IMR-90 (cell line): ENCODE measurements around the gene WBP1. TPM values are rescaled to one million over a fixed set of nuclear protein-coding genes. Genes with fewer than 3 reads are reported as not detected.
A peak's percentile ranks its signal among the peaks of the same experiment; 100 is the strongest.

ENCODE experiments used
- ATAC-seq: fragments of 200-7000 bp; cut with Tn5 transposase; 2 replicates; pipeline ENCODE4 v1.9.1; 2020; ENCODE audit warnings: low read depth, mild to moderate bottlenecking, moderate library complexity
- BruUV-seq: library from RNA; stranded (reverse); fragments of 400-500 nt; replicated peaks from 2 replicates; lab custom pipeline; 2021; lab: Mats Ljungman, UMichigan
- CTCF ChIA-PET: fragments of 300-600 bp; formaldehyde crosslinking; extraction: SDS; loops from one replicate; lab custom pipeline; 2021; ENCODE audit warnings: antibody characterized with exemption; lab: Yijun Ruan, JAX
- POLR2A ChIA-PET: fragments of 300-600 bp; sonication (Branson Sonifier 250); formaldehyde crosslinking; loops from one replicate; lab custom pipeline; 2022; ENCODE audit warnings: antibody characterized with exemption; ENCODE audit not compliant: unreplicated experiment; lab: Charles Lee
- DNase-seq: peaks from one replicate; pipeline ENCODE4 v3.0.0; 2013
- H2AFZ ChIP-seq: replicated peaks from 2 replicates; pipeline ENCODE3; 2013; ENCODE audit warnings: low read length, mild to moderate bottlenecking; ENCODE audit not compliant: poor library complexity
- H2AK5ac ChIP-seq: 2 replicates; pipeline ENCODE4 v1.6.1; 2013; ENCODE audit warnings: low read depth, low read length, inconsistent platforms
- H2AK9ac ChIP-seq: replicated peaks from 2 replicates; pipeline ENCODE3; 2013; ENCODE audit warnings: mild to moderate bottlenecking, low read depth, low read length, moderate library complexity; ENCODE audit not compliant: poor library complexity
- H2BK120ac ChIP-seq: 2 replicates; pipeline ENCODE4 v1.6.1; 2013; ENCODE audit warnings: low read depth, low read length, inconsistent platforms
- H2BK15ac ChIP-seq: 3 replicates; pipeline ENCODE4 v1.6.1; 2013; ENCODE audit warnings: low read depth, low read length, inconsistent platforms
- H2BK20ac ChIP-seq: 2 replicates; pipeline ENCODE4 v1.6.1; 2013; ENCODE audit warnings: low read depth, mild to moderate bottlenecking, inconsistent platforms, low read length, moderate library complexity
- H2BK5ac ChIP-seq: 2 replicates; pipeline ENCODE4 v1.6.1; 2013; ENCODE audit warnings: mild to moderate bottlenecking, low read depth, low read length, inconsistent platforms; ENCODE audit not compliant: poor library complexity, severe bottlenecking
- H3K14ac ChIP-seq: replicated peaks from 2 replicates; pipeline ENCODE4 v1.6.1; 2013; ENCODE audit warnings: low read depth, low read length, inconsistent platforms
- H3K18ac ChIP-seq: 2 replicates; pipeline ENCODE4 v1.6.1; 2013; ENCODE audit warnings: low read depth, low read length, control low read depth
- H3K23ac ChIP-seq: 2 replicates; pipeline ENCODE4 v1.6.1; 2013; ENCODE audit warnings: low read depth, low read length, inconsistent platforms
- H3K27ac ChIP-seq: 2 replicates; pipeline ENCODE4 v1.5.1; 2013; ENCODE audit warnings: mild to moderate bottlenecking, control low read depth, low read length; ENCODE audit not compliant: insufficient read depth
- H3K27me3 ChIP-seq: 2 replicates; pipeline ENCODE4 v1.6.1; 2013; ENCODE audit warnings: low read length; ENCODE audit not compliant: control insufficient read depth, insufficient read depth
- H3K36me3 ChIP-seq: 2 replicates; pipeline ENCODE4 v1.6.1; 2013; ENCODE audit warnings: low read length, mixed read lengths; ENCODE audit not compliant: control insufficient read depth, insufficient read depth
- H3K4ac ChIP-seq: 2 replicates; pipeline ENCODE4 v1.6.1; 2013; ENCODE audit warnings: low read depth, low read length, inconsistent platforms
- H3K4me1 ChIP-seq: 2 replicates; pipeline ENCODE4 v1.6.1; 2013; ENCODE audit warnings: low read length, mixed read lengths; ENCODE audit not compliant: control insufficient read depth, insufficient read depth
- H3K4me2 ChIP-seq: 2 replicates; pipeline ENCODE4 v1.6.1; 2013; ENCODE audit warnings: low read depth, mild to moderate bottlenecking, control low read depth, low read length, moderate library complexity
- H3K4me3 ChIP-seq: 2 replicates; pipeline ENCODE4 v1.5.1; 2013; ENCODE audit warnings: low read depth, mild to moderate bottlenecking, control low read depth, low read length, moderate library complexity; ENCODE audit not compliant: insufficient read depth
- H3K56ac ChIP-seq: 2 replicates; pipeline ENCODE4 v1.6.1; 2013; ENCODE audit warnings: low read length, inconsistent platforms; ENCODE audit not compliant: insufficient read depth; ENCODE audit errors: extremely low read depth
- H3K79me1 ChIP-seq, 2 experiments: 2 replicates each; pipeline ENCODE4 v1.6.1; 2013; ENCODE audit warnings: low read length in 2 of 2, inconsistent platforms in 1 of 2, low read depth in 1 of 2
- H3K9ac ChIP-seq: 2 replicates; pipeline ENCODE4 v1.6.1; 2013; ENCODE audit warnings: low read depth, low read length, control low read depth
- H3K9me1 ChIP-seq: 2 replicates; pipeline ENCODE4 v1.6.1; 2013; ENCODE audit warnings: low read length, inconsistent platforms; ENCODE audit not compliant: insufficient read depth
- H3K9me3 ChIP-seq: 2 replicates; pipeline ENCODE4 v1.6.1; 2013; ENCODE audit warnings: low read length; ENCODE audit not compliant: control insufficient read depth, insufficient read depth
- H4K20me1 ChIP-seq: 2 replicates; pipeline ENCODE4 v1.6.1; 2013; ENCODE audit warnings: low read length, inconsistent platforms; ENCODE audit not compliant: insufficient read depth
- H4K5ac ChIP-seq: 2 replicates; pipeline ENCODE4 v1.6.1; 2013; ENCODE audit warnings: mild to moderate bottlenecking, low read depth, low read length, control low read depth
- H4K8ac ChIP-seq, 2 experiments: 2 replicates each; pipeline ENCODE4 v1.6.1; 2013; ENCODE audit warnings: low read depth in 2 of 2, low read length in 2 of 2, control low read depth in 1 of 2, inconsistent platforms in 1 of 2
- H4K91ac ChIP-seq: 2 replicates; pipeline ENCODE4 v1.6.1; 2013; ENCODE audit warnings: low read depth, low read length, inconsistent platforms; ENCODE audit not compliant: insufficient read depth
- BHLHE40 ChIP-seq: fragments of 150-350 bp; IDR thresholded peaks from 2 replicates; pipeline ENCODE4 v1.6.1; 2016; ENCODE audit warnings: mild to moderate bottlenecking, low read depth, low read length
- CHD1 ChIP-seq: IDR thresholded peaks from 2 replicates; pipeline ENCODE4 v1.6.1; 2012; ENCODE audit warnings: low read depth, low read length, improper control_type of control experiment
- ELK1 ChIP-seq: fragments of 150-350 bp; IDR thresholded peaks from 2 replicates; pipeline ENCODE4 v1.6.1; 2016; ENCODE audit warnings: low read depth, mild to moderate bottlenecking, low read length, moderate library complexity, borderline replicate concordance
- FOS ChIP-seq: fragments of 150-350 bp; IDR thresholded peaks from 2 replicates; pipeline ENCODE4 v1.6.1; 2016; ENCODE audit warnings: low read depth, low read length
- MAFK ChIP-seq: IDR thresholded peaks from 2 replicates; pipeline ENCODE4 v1.6.1; 2012; ENCODE audit warnings: low read depth, low read length, improper control_type of control experiment
- MAZ ChIP-seq: IDR thresholded peaks from 2 replicates; pipeline ENCODE4 v1.6.1; 2012; ENCODE audit warnings: low read depth, mild to moderate bottlenecking, low read length, improper control_type of control experiment, moderate library complexity, borderline replicate concordance
- MXI1 ChIP-seq: IDR thresholded peaks from 2 replicates; pipeline ENCODE4 v1.6.1; 2012; ENCODE audit warnings: low read depth, mild to moderate bottlenecking, low read length, moderate library complexity, borderline replicate concordance
- NFE2L2 ChIP-seq: fragments of 150-350 bp; IDR thresholded peaks from 2 replicates; pipeline ENCODE4 v1.6.1; 2016; ENCODE audit warnings: low read depth, mild to moderate bottlenecking, low read length
- RAD21 ChIP-seq: IDR thresholded peaks from 2 replicates; pipeline ENCODE4 v1.6.1; 2012; ENCODE audit warnings: low read length, improper control_type of control experiment
- RCOR1 ChIP-seq: IDR thresholded peaks from 2 replicates; pipeline ENCODE4 v1.6.1; 2012; ENCODE audit warnings: mild to moderate bottlenecking, low read length, improper control_type of control experiment; ENCODE audit not compliant: insufficient replicate concordance
- RFX5 ChIP-seq: IDR thresholded peaks from 2 replicates; pipeline ENCODE4 v1.8.0; 2012; ENCODE audit warnings: low read depth, mild to moderate bottlenecking, low read length, moderate library complexity
- SMC3 ChIP-seq: fragments of 150-350 bp; IDR thresholded peaks from 2 replicates; pipeline ENCODE4 v1.6.1; 2016; ENCODE audit warnings: low read depth, mild to moderate bottlenecking, antibody characterized with exemption, low read length, moderate library complexity
- USF2 ChIP-seq: fragments of 150-350 bp; IDR thresholded peaks from 2 replicates; pipeline ENCODE4 v1.6.1; 2017; ENCODE audit warnings: mild to moderate bottlenecking, antibody characterized with exemption, low read length, low read depth
- WGBS, 2 experiments: methylation state at CpG; one replicate each; pipeline versions ENCODE4 v1.1.5 to v1.1.7; 2013; ENCODE audit warnings: missing lambda C conversion rate in 2 of 2; ENCODE audit not compliant: insufficient read length in 1 of 2; ENCODE audit errors: extremely low coverage in 2 of 2; 5-methylcytosine and 5-hydroxymethylcytosine counted together
- dilution Hi-C: fragments of 300-500 bp; cut with HindIII; formaldehyde crosslinking; loops from one replicate; pipeline ENCODE4 v1.14.3; 2018; ENCODE audit warnings: low sequenced_read_pairs; ENCODE audit not compliant: unreplicated experiment
- in situ Hi-C: fragments of 300-500 bp; cut with MboI; formaldehyde crosslinking; loops from 3 replicates; pipeline ENCODE4 v1.14.3; 2019; ENCODE audit warnings: low sequenced_read_pairs, inconsistent platforms, mixed read lengths
- intact Hi-C: fragments of 100-400 bp; cut with micrococcal nuclease; formaldehyde crosslinking; loops from 2 replicates; pipeline ENCODE4 v1.10.0; 2022
- polyA plus RNA-seq, 3 experiments: library from polyadenylated mRNA; depleted of rRNA; stranded (reverse); fragments of >200 nt; gene quantifications; 2 replicates each; pipeline ENCODE4 v1.2.3, GENCODE V29; 2012; ENCODE audit warnings: low replicate concordance in 1 of 3
- total RNA-seq: library from RNA; depleted of rRNA; stranded (reverse); fragments of >200 nt; gene quantifications from 2 replicates; pipeline ENCODE4 v1.2.3, GENCODE V29; 2012

WBP1 gene
- total and polyA plus RNA-seq, 2 of the 4 experiments (the other 2 are of a cell fraction), result 22.9 to 78.5 TPM

- TF ChIP-seq MXI1, result no peak
Measured at GRCh38 chr2:74497777-74498499, 39.7 kb downstream of the WBP1 start (continued).

- no peak overlapping the region for H3K14ac ChIP-seq
- peaks cover 0 to 11% of the 10 kb centered on the region in 2 experiments; a peak in 2 of 4 replicates for H3K79me1 ChIP-seq
- intact Hi-C loops, result no loop called here
- H3K4ac ChIP-seq, result no peak overlapping the region
- no peak for DNase-seq
- H4K8ac ChIP-seq, result no peak overlapping the region; a peak in 1 of 4 replicates
- H2BK20ac ChIP-seq, result no peak overlapping the region
- WGBS, 2 experiments, result 11% methylated on average over 18 of the region's 41 CpGs; no CpG with 5 or more reads in 1 of the 2 experiments
- H4K5ac ChIP-seq, result no peak overlapping the region
- H2AFZ ChIP-seq, result peak overlapping the region; percentile 76
- no peaks in the 10 kb centered on the region for H4K20me1 ChIP-seq
- H3K23ac ChIP-seq, result no peak overlapping the region
- no peak overlapping the region for H2AK9ac ChIP-seq
- no peak overlapping the region for H3K56ac ChIP-seq
- ATAC-seq, result peak; percentile 18; the same call in 1 of the 2 replicates
- no peak overlapping the region for H3K27ac ChIP-seq
- ChIA-PET POLR2A (no interaction called here), CTCF (interaction anchor here (0.6 to 0.7 kb wide), 2 partner anchors 12 to 89 kb away, joined by 3 to 8 read pairs; no protein-coding TSS in a partner anchor)
- dilution Hi-C loops, result no loop called here
- H3K9me1 ChIP-seq, result no peaks in the 10 kb centered on the region
- H2BK15ac ChIP-seq, result no peak overlapping the region
- no peak overlapping the region for H3K9ac ChIP-seq
- H2BK5ac ChIP-seq, result no peak overlapping the region
- no peak overlapping the region for H4K91ac ChIP-seq
- H3K27me3 ChIP-seq, result peaks cover 38% of the 10 kb centered on the region
- H3K4me1 ChIP-seq, result peaks cover 13% of the 10 kb centered on the region
- in situ Hi-C loops, result loop anchor here (25.0 kb wide), 1 partner anchor 364 kb away; no protein-coding TSS in a partner anchor
- peak overlapping the region; percentile 12; the same call in 1 of the 2 replicates for H3K4me3 ChIP-seq
- H2BK120ac ChIP-seq, result no peak overlapping the region
- no peaks in the 10 kb centered on the region for H3K9me3 ChIP-seq
- peak overlapping the region; percentile 74 for H3K4me2 ChIP-seq
- H3K18ac ChIP-seq, result no peak overlapping the region
- no peak overlapping the region for H2AK5ac ChIP-seq
- BruUV-seq, result no TSS peak
- H3K36me3 ChIP-seq, result peaks cover 3% of the 10 kb centered on the region; the same call in 1 of the 2 replicates
- TF ChIP-seq ELK1 (no peak), BHLHE40 (no peak), RAD21 (no peak), CHD1 (no peak), SMC3 (no peak), MAZ (no peak), USF2 (no peak), MAFK (no peak), RCOR1 (no peak), MXI1 (no peak), NFE2L2 (no peak), RFX5 (no peak), FOS (no peak)
Measured at GRCh38 chr2:74498500-74499266, 40.4 kb downstream of the WBP1 start.
